NCI-H2029 (cell line): ENCODE results near the gene NXPH3.

Experiments used
- DNase-seq: peaks from one replicate; lab custom pipeline; 2025; lab: John Stamatoyannopoulos, UW

The NXPH3 gene

GRCh38 chr17:49592263-49592662, 16.6 kb downstream of the NXPH3 start:
- DNase-seq: no peak

DNA sequence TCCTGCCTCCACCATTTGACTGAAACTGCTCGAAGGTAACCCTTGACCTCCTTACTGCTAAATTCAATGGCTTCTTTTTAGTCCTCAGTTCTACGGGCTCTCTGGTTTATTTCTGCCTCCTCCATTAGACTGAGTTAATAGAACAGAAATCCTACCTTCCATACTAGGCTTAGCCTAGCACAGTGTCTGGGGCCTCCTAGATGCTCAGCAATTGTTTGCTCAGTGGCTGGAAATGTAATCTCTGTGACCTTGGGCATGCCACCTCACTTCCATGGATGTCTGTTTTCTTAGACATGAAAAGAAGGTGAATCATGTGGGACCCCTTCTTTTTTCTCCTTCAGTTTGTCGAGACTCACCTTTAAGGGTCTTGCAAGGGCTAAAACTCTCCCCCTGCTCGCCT, 19.7 kb downstream of the NXPH3 start:
- no peak for DNase-seq

- no peak for DNase-seq
Measured at GRCh38 chr17:49595980-49596379, 20.3 kb downstream of the NXPH3 start.

DNA sequence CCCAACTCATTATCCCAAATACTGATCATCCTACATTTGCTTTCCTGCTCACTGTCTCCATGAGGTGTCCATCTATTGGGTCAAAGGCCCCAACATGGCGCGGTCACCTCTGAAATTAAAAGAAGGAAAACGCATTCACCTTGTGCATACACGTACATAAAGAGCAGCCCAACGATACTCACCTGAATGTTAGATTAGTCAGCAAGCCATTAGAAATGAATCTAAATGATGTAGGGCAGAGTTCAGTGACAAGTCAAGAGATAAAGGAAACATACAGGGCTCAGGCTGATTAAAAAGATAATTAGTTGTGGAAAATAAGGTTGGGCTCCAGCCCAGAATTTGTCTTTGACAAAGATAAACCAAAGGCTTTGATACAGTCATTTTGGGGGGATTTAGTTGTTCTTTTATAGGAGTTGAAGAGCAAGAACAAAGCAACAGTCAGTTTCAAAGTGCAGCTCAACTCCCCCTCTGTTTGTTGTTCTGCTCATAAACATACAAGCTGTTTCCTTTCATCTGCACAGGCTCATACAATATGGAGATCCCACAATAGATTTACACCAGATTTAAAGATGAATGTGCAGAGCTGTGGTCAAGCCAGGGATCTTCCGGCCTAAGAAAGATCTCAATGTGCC, 21.1 kb downstream of the NXPH3 start:
- no peak for DNase-seq

DNA sequence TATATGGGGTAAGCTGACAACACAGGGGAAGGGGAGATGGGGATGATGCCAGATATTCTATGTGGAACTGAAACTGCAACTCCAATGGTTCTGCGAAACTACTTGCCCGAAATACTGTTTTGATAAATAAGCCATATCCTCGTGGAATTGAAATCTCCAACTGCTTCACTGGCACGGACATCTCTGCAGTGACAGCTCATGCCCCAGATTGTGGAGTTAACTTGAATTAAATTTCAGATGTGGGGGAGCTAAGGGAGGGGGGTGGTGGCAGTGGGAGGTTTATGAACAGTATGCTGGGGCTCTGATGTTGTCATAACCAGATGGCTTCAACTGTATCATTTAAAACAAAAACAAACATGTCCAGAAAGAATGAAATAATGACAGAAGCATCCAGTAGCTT, 21.8 kb downstream of the NXPH3 start:
- no peak for DNase-seq

DNA sequence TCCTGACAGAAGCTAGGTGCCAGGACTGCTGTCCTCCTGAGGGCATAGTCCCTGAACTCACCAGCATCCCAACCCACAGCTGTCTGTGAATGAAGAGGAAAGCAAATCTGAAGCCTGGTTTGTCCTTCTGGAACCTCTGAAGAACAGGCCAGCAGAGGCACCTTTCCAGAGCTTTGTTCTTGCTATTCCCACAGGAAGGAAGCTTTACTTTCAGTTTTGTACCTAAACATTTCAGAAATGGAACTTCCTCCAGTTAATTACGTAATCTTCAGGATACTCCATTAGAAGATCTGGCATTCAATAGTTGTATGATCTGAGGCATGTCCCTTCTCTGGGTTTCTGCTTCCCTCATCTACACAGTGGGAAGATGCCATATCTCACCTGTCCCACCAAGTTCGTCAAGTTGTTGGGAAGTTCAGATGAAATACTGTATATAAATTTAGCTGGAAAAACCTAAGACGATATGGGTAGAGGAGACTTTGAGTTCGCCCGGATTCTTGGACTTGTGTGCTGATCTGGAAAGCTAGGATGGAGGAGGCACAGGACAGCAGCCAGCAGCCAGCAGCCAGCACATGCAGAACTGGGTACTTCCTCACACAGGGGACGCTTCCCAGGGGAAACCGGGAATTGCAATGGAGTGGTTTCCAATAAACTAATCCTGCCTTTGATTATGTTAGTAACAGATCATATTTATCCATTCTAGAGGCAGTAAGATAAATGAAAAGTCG, 22.4 kb downstream of the NXPH3 start:
- no peak for DNase-seq

- no peak for DNase-seq
Measured at GRCh38 chr17:49598918-49599317, 23.2 kb downstream of the NXPH3 start.

DNA sequence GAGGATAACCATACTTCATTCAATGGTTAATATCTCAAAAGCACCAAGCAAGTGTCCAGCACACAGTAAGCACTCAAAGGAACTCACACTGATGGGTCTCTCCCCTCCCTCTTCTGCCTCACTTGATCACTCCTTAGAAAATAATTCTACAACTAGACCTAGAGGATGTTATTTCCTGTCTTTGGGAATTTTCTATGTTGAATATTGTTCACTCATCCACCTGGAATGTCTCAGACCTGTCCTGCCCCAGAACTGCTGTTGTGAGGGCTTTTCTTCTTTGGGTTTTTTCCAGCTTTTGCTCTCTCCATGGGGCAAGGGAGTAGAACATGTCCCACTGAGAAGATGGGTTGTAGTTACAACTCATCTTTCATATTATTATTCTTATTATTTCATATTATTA, 25.3 kb downstream of the NXPH3 start:
- DNase-seq: no peak

- DNase-seq: no peak
Measured at GRCh38 chr17:49602783-49603182, 27.1 kb downstream of the NXPH3 start.

GRCh38 chr17:49603238-49603637, 27.6 kb downstream of the NXPH3 start:
- DNase-seq: no peak

- DNase-seq: no peak
Measured at GRCh38 chr17:49603720-49604119, 28.0 kb downstream of the NXPH3 start.

- no peak for DNase-seq
Measured at GRCh38 chr17:49604314-49604869, 28.7 kb downstream of the NXPH3 start.

DNA sequence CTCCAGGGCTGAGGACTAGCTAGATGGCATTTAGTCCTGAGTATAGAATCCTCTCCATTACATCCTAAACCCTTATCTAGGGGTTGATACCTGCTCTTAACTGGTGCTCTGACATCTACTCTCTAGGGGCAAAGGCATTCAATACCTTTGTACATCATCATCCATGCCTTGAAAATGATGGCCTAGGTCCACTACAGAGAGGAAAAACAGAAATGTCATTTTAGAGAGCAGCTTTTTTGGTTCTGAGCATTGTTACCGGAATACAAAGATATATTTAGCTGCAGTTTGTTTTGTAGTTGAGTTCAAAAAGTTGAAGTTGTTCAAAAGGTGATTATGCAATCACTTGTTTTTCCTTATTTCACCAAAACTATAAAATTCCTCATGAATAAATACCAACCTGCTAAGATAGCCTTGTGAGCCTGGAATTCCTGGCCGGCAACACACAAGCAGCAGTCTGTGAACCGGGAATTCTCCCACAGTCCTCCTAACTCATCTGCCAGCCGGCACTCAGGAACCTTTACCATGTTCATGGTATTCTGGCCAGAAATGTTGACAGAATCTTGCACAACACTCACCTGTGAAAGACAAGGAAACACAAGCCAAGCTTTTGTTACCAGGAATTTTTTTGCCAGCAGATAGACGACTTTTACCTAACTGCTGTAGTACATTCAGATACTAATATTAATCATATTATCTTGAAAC, 35.4 kb downstream of the NXPH3 start:
- DNase-seq: no peak

DNA sequence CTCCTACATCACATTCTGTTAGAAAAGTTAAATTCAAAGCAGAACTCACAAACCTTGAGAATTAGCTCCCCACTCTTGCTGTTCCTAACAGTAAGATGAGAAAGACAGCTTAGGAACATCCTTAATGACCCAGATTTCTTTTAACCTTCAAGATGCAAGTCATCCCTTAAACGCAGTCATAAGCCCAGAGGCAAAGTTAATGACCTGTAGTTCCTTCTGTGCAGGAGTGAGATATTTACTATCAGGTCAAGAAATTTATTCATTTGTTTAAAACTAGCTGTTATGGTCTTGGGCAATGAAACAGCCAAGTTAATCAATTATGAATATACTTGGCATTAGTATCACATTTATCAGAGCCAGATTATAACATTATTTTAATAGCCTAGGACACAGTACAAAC, 37.1 kb downstream of the NXPH3 start:
- DNase-seq: no peak

DNA sequence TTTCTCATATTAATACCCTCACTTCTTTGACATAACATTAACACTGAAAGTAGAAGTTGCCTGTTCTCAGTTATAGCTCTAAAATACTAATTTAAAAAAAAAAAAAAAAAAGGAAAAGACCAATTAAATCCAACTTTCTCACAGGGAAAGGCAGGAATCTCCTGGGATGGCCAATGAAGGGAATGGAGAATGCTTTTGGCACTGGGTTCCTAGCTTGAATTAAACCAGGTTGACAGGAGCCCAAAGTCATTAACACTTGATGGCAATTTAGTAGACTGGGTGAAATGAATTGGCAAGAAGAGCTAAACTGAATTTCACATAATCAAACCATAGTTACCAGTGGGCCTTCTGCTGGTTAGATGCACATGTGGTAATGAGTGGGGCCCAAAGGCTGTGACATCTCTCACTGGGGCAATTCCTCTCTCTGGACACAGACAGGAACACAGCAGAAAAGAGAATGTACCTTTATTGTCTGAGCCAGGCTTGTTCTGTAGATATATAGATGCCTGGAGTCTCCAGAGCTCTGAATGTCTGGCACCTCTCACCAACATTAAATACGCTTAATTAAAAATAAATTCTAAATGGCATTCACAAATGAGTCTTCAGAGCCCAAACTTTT, 37.6 kb downstream of the NXPH3 start:
- no peak for DNase-seq

GRCh38 chr17:49616086-49616485, 40.4 kb downstream of the NXPH3 start:
- DNase-seq: no peak

GRCh38 chr17:49616601-49617131, 41.0 kb downstream of the NXPH3 start:
- no peak for DNase-seq

DNA sequence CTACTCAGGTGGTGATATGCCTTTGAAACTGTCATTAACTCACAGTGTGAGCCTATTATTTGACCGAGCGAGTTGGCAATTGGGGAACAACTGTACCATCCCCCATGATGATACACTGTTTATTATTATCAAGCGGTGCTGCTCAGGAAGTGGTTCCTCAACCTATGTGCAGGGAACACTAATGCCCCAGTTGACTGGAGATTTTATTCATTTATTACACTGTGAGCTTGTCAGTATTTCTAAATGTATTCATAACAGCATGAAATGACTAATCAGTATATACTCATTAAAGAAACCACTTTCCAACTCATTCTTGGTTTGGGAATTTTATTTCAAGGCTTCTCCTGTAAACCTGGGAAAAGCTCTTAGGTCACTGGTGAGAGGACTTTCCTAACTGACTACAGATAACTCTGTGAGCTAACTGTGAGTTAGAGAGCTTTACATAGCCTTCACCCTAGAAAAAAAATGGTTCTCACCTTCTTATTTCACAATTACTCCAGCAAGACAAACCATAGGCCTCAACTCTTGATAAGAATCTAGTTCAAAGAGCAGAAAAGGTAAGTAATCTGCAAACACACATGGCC, 42.4 kb downstream of the NXPH3 start:
- DNase-seq: no peak

DNA sequence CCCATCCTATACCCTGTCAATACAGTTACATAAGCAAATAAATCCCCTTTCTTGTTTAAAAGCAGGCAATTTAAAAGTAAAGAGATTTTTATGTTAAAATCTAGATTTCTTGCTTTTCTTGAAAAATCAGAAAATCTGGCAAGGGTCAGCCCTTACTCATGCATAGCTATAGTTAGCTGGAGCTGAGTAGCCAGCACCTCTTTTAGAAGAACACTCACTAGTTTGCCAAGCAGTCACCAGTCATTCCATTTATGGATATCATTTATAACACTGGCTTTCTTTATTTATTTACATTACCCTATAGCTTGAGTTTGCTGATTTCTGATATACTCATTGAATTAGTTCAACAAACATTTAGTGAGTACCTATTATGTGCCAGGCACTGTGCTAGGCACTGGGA, 45.7 kb downstream of the NXPH3 start:
- no peak for DNase-seq

DNA sequence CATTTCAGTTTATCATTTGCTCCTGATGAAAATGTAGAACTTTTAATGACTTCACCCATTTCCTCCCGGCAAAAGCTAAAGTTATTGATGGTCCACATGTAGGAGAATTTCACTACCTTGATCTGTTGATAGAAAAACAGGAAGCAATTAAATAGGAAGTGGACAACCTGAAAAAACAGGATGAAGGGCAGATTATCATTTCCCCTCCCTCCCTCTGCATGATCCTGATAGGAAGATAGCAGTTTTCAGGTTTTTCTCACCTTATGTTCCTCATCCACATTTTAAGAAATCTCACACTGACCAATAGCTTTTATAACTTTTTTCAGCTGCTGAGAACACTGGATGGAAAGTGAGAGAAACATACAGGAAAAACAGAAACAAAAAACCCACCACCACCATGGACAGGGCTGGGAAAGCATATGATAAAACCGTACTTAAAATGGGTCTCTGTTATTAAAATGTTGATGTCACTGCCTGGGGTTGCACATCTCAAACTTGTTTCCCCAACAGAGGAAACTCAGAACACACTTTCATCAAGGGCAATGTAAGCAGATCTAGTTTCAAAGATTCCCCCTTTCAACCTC, 46.4 kb downstream of the NXPH3 start:
- no peak for DNase-seq

GRCh38 chr17:49624896-49625295, 49.2 kb downstream of the NXPH3 start:
- no peak for DNase-seq

DNA sequence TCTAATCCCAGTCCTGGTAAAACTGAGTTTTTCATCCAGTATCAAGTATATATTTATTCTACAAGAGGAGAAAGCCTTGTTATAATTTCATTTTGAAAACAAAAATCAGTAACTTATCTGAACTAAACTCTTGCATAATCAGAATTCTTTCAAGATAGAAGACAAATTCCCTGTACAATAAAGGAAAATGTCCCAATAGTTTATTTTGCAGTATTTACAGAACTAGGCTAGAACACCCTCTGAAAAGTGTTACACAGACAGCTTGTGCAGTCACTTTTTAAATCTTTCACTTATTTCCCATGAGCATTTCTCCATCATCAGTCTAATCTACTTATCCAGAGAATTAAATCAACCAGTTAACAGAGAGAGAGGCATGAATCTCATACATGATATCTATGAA, 53.8 kb downstream of the NXPH3 start:
- DNase-seq: no peak
